IPS DF 4.7 (cell line): ENCODE results near the gene MUC5B.
"Not testable (repeated sequence)": the region's sequence is repeated elsewhere in the genome, so short reads cannot be mapped to it uniquely, and the experiment has no call there.

Source experiments
- DNase-seq: peaks from one replicate; pipeline ENCODE4 v3.0.0-alpha.2; 2013; ENCODE audit warnings: low spot score; ENCODE audit errors: extremely low read depth

Gene MUC5B

GRCh38 chr11:1189816-1190215 lies 33.0 kb upstream of the MUC5B start:
- DNase-seq: not testable (repeated sequence)

GRCh38 chr11:1191786-1192470 lies 30.9 kb upstream of the MUC5B start:
- not testable (repeated sequence) for DNase-seq

GRCh38 chr11:1192741-1193325 lies 30.0 kb upstream of the MUC5B start:
- no peak for DNase-seq

GRCh38 chr11:1193326-1194230 lies 29.3 kb upstream of the MUC5B start:
- DNase-seq: no peak

GRCh38 chr11:1194231-1194976 lies 28.5 kb upstream of the MUC5B start:
- DNase-seq: no peak

GRCh38 chr11:1194977-1195681 lies 27.7 kb upstream of the MUC5B start:
- DNase-seq: no peak

GRCh38 chr11:1195682-1196515 lies 27.0 kb upstream of the MUC5B start:
- no peak for DNase-seq

GRCh38 chr11:1196516-1197391 lies 26.1 kb upstream of the MUC5B start:
- DNase-seq: no peak

- no peak for DNase-seq
Measured at GRCh38 chr11:1197431-1197885, 25.4 kb upstream of the MUC5B start.

- no peak for DNase-seq
Measured at GRCh38 chr11:1197886-1198560, 24.8 kb upstream of the MUC5B start.

GRCh38 chr11:1198561-1199240 lies 24.2 kb upstream of the MUC5B start:
- no peak for DNase-seq

GRCh38 chr11:1199241-1199750 lies 23.6 kb upstream of the MUC5B start:
- DNase-seq: no peak

- no peak for DNase-seq
Measured at GRCh38 chr11:1199751-1200610, 22.9 kb upstream of the MUC5B start.

GRCh38 chr11:1200611-1201191 lies 22.2 kb upstream of the MUC5B start:
- no peak for DNase-seq

GRCh38 chr11:1201395-1202153 lies 21.3 kb upstream of the MUC5B start:
- DNase-seq: no peak
